Neutrophil (primary cell): ENCODE measurements around the gene UTS2R.

Source experiments
- H3K27ac ChIP-seq: fragments of 200-600 bp; sonication (generic); 2 replicates; pipeline ENCODE4 v1.5.1; 2016; ENCODE audit warnings: mild to moderate bottlenecking, moderate library complexity
- H3K27me3 ChIP-seq: fragments of 200-600 bp; sonication (generic); 2 replicates; pipeline ENCODE4 v1.6.0; 2016; ENCODE audit warnings: mild to moderate bottlenecking
- H3K36me3 ChIP-seq: fragments of 200-600 bp; sonication (generic); 2 replicates; pipeline ENCODE4 v1.5.1; 2017
- H3K4me1 ChIP-seq, 2 experiments: fragments of 200-600 bp in 1 of 2; sonication (generic) in 1 of 2; 1 replicate in 1 of 2; 2 replicates in 1 of 2; pipeline versions ENCODE4 v1.5.1 to v1.6.1; 2013 to 2016; ENCODE audit warnings: low read depth in 1 of 2, low read length in 1 of 2, mild to moderate bottlenecking in 1 of 2, moderate library complexity in 1 of 2; ENCODE audit not compliant: control insufficient read depth in 1 of 2, insufficient read depth in 1 of 2
- H3K4me3 ChIP-seq, 2 experiments: fragments of 200-600 bp in 1 of 2; sonication (generic) in 1 of 2; 1 replicate in 1 of 2; 2 replicates in 1 of 2; pipeline ENCODE4 v1.5.1; 2013 to 2016; ENCODE audit warnings: low read depth in 1 of 2, low read length in 1 of 2, mild to moderate bottlenecking in 1 of 2, moderate library complexity in 1 of 2
- H3K9me3 ChIP-seq: fragments of 200-600 bp; sonication (generic); 2 replicates; pipeline ENCODE4 v1.5.1; 2016
- CTCF ChIP-seq: fragments of 200-600 bp; sonication (generic); IDR thresholded peaks from 2 replicates; pipeline ENCODE4 v1.5.1; 2016; ENCODE audit warnings: antibody characterized with exemption

UTS2R gene

GRCh38 chr17:82361885-82362633, 9.5 kb upstream of the UTS2R start:
- no peak for TF ChIP-seq CTCF
- Histone ChIP-seq H3K27ac (no peak overlapping the region), H3K9me3 (no peaks in the 10 kb centered on the region), H3K27me3 (peaks cover 42% of the 10 kb centered on the region), H3K36me3 (no peaks in the 10 kb centered on the region), H3K4me3 (no peak overlapping the region), H3K4me1 (no peaks in the 10 kb centered on the region)

GRCh38 chr17:82365606-82366295, 5.8 kb upstream of the UTS2R start:
- H3K9me3 ChIP-seq = no peaks in the 10 kb centered on the region
- H3K4me1 ChIP-seq = peaks cover 3 to 4% of the 10 kb centered on the region in 2 experiments
- no peak for TF ChIP-seq CTCF
- H3K27me3 ChIP-seq = peaks cover 55% of the 10 kb centered on the region
- H3K36me3 ChIP-seq = no peaks in the 10 kb centered on the region
- H3K27ac ChIP-seq = no peak overlapping the region
- H3K4me3 ChIP-seq = no peak overlapping the region

- Histone ChIP-seq H3K36me3 (no peaks in the 10 kb centered on the region), H3K4me1 (peaks cover 3 to 4% of the 10 kb centered on the region in 2 experiments)
- no peak for TF ChIP-seq CTCF
Measured at GRCh38 chr17:82366749-82367148, 4.8 kb upstream of the UTS2R start.

GRCh38 chr17:82367724-82368524, 3.6 kb upstream of the UTS2R start:
- no peaks in the 10 kb centered on the region for H3K36me3 ChIP-seq
- H3K4me3 ChIP-seq = no peak overlapping the region
- no peaks in the 10 kb centered on the region for H3K9me3 ChIP-seq
- no peak overlapping the region for H3K27ac ChIP-seq
- no peak for TF ChIP-seq CTCF
- peaks cover 77% of the 10 kb centered on the region for H3K27me3 ChIP-seq
- H3K4me1 ChIP-seq = peaks cover 3 to 4% of the 10 kb centered on the region in 2 experiments

More at GRCh38 chr17:82366749-82367148, 4.8 kb upstream of the UTS2R start:
- no peaks in the 10 kb centered on the region for H3K9me3 ChIP-seq
- H3K27ac ChIP-seq = no peak overlapping the region
- no peak overlapping the region for H3K4me3 ChIP-seq
- peaks cover 65% of the 10 kb centered on the region for H3K27me3 ChIP-seq

- no peaks in the 10 kb centered on the region for H3K9me3 ChIP-seq
- H3K4me3 ChIP-seq = no peak overlapping the region
- no peaks in the 10 kb centered on the region for H3K36me3 ChIP-seq
- no peak for TF ChIP-seq CTCF
- no peak overlapping the region for H3K27ac ChIP-seq
- H3K27me3 ChIP-seq = peaks cover 90% of the 10 kb centered on the region
- peaks cover 3 to 4% of the 10 kb centered on the region in 2 experiments for H3K4me1 ChIP-seq
Measured at GRCh38 chr17:82369211-82369610, 2.4 kb upstream of the UTS2R start.
